NCI-H146 treated with DMSO at 0.1 percent for 48 hours (cell line): ENCODE results near the gene FPGS.
"Not testable (repeated sequence)": the region's sequence is repeated elsewhere in the genome, so short reads cannot be mapped to it uniquely, and the experiment has no call there.

ENCODE experiments used
- DNase-seq: peaks from one replicate; lab custom pipeline; 2025; ENCODE audit not compliant: unreplicated experiment; lab: John Stamatoyannopoulos, UW

FPGS gene

DNA sequence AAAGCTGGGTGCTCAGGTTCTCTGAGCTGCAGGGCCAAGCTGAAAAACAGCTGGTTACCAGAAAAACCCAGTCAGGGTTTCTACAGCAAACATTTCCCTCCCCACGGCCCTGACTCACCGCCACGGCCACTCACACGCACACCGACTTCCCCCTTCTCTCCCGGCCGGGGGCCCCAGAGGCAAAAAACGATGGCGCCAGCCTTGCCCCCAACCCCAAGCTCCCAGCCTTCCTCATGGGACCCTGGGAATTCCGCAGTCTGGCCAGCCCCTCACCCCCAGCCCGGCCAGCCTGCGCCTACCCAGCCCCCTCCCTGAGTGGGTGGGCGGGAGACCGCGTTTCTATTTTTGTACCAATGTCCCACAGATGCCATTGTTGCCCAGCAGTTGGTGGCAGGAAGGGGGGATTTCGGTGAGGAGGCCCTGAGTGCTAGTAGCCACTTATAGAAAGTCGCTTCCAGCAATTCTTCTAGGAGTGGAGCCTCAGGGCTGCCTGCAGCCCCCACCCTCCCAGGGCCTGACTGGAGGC, 33.4 kb downstream of the FPGS start:
- DNase-seq, result no peak

DNA sequence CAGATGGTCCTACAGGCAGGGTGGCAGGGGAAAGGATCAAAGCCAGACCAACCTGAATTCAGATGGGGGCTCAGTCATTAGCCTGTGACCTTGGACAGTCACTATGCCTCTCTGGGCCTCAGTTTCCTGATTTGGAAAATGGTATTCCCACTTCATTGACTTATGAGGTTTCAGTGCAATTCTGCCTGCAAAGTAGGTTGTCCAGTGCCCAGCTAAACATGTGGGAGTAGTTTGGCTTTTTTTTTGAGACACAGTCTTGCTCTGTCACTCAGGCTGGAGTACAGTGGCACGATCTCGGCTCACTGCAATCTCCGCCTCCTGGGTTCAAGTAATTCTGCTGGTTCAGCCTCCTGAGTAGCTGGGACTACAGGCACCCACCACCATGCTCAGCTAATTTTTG, 33.9 kb downstream of the FPGS start:
- not testable (repeated sequence) for DNase-seq

DNA sequence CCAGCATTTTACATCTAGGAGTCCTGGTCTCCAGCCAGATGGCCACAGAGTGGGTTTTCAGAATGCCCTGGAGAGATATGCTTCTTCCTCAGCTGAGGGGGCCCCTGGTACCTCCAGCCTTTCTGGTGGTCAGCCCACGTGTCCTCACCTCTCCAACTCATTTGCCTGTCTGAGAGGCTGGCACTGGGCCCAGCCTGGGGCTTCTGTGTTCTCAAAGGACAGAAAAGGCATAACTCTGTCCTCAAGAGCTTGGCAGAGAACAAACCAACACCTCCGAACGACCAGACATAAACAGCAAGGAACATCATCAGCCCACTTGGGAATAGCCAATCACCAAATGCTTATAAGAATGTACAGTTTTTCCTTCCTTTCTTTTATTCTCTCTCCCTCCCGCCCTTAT, 34.7 kb downstream of the FPGS start:
- DNase-seq, result no peak

DNA sequence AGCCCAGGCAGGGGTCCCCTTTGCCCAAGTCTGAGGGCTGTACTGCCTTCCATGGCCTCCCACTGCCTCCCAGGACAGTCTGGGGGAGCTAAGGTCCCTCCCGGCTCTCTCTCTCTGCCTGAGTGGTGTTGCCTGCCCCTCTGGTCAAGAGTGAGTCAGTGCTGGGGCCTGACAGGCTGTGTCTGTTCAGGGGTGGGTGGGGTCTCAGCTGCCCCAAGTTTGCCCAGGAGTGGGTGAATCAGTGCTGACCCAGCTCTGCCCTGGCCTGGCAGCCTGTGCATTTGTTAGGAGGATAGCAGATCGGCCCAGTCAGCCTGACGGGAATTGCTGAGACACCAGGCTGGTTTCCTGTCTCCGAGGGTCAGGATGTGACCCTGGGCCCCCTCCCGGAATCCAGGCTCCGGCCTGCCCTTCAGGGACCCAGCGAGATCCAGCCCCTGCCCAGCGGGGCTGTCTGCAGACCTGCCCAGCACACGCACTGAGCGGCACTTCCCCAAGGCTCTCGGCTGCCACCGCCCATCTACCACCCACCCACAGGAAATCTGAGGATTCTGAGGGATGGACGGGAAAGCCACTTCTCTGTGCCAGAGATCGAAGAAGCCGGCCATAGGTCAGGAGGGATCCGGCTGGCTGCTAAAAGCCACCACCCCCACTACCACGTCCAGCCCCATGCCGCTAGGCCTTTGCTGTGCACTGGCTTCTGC, 35.8 kb downstream of the FPGS start:
- DNase-seq, result no peak

DNA sequence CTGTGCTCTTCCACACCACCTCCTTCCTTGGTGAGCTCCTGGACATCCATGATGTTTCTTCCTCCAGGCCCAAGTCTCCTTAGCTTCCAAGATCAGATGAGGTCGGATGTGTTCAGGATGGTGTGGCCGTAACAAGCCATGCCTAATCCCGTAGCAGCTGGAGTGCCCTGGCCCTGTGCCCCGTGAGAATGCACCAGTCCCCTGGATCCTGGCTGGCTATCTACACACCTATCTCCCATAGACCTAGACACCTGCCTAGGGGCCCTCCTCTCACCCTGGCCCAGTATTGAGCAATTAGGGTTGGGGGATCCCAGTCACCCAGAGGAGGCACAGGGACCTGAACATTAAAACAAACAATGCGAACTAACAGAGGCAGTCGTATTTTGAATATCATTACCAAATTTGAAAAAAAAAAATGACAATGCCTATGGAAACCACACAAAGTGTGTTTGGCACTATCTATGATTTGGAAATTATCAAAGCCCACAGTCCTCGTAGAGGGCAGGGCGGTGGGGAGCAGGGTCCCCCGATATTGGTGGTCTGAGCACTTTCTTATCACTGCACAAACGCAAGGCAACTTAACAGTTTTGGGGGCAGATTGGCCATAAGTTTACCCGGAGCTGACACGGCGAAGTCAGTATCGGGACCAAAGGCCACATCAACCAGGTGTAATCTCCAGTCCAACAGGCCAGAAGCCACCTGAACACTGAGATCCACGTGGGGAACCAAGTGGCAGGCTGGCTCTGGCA, 38.6 kb downstream of the FPGS start:
- DNase-seq, result no peak

DNA sequence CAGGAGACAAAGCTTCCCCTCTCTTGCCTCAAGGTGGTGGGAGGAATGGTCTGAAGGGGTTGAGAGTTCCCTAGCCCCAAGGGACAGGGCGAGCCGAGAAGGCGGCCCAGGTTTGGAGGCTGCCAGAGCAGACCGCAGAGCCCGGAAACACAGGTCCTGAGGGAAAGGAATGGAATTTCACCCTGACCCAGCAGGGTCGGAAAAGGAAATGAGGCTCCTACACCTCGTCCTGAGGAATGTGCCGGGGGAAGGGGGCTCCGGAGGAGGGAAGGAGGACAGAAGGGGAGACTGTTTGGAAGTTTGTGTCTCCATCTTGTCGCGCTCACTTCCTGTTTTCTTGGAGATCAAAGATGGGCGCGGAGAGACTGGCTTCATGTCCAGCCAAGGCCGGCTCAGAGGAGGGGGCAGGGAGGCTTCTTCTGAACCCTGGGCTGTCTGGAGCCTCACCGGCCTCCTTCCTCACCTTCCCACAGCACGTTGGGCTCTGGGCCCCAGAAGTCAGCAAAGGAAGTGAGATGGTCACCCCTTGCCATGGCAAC, 42.2 kb downstream of the FPGS start:
- no peak for DNase-seq

DNA sequence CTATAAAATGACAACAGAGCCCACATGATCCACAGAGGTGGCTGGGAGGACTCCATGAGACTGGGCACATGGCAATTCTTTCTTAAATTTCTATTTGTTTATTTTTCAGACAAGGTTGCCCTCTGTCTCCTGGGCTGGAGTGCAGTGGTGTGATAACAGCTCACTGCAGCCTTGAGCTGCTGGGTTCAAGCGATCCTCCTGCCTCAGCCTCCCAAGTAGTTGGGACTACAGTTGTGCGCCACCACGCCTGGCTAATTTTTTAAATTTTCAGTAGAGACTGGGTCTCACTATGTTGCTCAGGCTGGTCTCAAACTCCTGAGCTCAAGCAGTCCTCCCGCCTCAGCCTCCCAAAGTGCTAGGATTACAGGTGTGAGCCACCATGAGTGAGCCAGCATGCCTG, 42.9 kb downstream of the FPGS start:
- not testable (repeated sequence) for DNase-seq

DNA sequence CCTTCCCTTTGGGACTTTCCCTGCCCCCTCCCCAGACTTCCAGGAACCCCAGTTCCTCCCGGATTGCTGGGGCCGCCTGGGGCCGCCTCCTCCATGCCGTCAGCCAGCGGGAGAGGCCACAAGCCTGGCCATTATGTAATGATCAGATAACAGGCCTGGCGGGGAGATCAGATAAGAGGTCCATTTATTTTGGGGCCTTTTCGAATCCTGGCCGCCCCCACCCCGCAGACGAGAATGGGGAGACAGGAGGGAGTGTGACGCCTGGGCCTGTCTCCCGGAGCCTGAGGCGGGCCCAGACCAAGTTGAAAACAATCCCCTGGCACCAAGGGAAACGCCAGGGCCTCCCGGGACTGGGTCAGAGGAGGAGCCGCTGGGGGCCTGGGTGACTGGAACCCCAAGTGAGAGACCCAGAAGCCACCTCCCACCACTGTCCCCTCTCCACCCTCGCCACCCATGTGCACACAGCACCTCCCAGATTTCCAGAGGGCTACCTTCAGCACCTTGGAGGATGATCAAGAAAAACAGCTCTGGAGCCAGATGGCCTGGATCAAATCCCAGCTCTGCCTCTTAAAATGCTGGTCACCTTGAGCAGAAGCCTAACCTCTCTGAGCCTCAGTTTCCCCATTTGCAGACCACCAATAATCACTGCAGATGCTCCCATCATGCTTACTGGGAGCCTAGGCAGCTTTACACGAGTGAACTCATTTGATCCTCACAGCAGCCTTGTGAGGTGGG, 43.9 kb downstream of the FPGS start:
- DNase-seq, result no peak

DNA sequence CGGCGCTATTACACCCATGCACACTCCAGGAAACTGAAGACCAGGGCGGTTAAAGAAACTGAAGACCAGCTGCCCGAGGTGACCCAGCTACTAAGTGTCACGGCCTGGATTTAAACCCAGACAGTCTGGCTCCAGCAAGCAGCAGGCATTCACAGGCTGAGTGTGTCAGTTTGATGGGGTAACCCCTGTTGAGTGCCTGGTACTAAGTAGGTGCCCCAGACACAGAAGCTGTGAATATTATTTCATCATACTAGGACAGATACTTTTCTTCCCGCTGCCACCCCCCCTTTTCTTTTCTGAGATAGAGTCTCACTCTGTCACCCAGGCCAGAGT, 44.5 kb downstream of the FPGS start:
- no peak for DNase-seq

DNA sequence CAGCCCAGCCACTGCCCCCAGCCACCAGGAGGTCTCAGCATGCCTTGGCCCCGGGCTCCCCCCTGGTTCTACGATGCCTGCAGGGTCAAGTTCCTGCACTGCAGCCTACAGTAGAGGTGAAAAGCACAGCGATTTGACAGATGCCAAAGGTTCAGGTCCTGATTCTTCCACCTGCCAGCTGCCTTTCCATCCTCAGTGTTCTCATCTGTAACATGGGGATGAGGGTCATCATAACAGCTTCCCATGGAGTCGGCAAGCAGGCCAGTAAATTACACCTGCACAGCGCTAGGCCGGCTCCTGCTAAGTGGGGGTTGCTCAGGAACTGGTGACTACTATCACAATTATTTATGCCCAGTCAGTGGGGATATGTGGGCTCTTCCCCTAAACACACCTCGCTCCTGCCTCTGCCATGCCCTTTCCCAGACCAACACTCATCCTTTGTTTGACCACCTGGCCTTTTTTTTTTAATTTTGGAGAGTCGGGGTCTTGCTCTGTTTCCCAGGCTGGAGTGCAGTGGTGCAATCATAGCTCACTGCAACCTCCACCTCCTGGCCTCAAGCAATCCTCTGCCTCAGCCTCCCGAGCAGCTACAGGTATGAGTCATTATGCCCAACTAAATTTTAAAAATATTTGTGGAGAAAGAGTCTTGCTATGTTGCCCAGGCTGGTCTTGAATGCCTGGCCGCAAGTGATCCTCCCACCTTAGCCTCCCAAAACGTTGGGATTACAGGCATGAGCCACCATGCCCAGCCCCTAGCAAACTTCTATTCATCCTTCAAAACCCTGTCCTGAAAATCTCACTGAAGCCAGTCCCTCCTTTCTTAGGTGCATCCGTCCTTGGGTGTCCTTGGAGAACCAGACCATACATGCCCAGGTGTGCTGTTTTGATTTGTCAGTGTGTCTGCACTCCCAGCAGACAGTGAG, 45.4 kb downstream of the FPGS start:
- no peak for DNase-seq

DNA sequence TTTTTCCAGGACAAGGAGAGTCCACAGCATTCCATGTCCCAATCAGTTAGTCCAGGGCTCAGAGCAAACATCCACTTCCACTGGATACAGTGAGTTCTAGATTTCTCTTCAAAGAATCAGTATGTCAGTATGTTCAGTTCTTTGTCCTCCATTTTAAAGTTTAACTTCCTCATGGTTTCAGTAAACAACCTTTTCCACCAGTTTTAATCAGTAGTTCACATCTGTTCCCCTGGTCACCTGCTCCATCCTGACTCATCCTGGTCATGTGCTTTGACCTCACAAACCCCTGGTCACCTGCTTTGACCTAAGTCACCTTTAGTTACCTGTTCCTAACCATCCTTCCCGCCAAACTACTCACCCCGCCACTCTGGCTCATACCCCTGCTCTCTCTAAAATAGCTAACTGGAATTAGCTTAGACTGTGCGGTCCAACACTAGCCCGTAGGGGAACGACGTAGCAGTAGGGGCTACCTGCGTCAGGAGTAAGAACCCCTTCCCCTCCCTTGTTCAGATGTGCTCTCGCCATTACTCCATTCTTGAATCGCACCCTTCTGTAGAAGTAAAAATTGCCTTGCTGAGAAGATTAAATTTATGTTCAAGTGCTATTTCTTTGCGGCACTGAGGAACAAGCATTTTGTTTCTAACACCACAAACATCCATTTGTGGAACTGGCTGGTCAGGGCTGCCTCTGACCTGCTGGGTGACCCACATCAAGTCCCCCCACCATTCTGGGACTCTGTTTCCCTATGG, 46.2 kb downstream of the FPGS start:
- no peak for DNase-seq

DNA sequence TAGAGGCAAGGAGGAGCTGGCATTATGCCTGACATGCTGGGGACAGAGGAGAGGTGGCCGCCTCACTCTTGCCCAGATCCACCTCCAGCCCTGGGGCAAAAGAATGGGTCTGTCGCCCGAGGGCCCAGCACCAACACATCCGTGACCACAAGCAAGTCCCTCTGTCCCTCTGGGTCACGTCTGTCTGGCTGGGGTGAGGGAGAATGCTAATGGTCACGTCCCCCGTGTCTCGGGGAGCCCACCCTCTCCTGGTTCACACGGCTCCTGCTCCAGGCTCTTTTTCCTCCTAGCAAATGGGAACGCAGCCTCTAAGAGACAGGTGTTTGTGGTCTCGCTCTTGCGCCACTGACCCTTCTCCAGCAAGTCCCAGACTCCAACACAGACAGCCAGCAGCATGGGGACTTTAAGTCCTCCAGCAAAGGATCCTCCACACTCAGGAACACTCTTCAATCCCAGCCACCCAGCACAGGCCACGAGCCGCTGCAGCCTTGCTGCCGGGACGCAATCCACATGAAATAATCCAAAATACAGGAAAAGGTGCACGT, 47.7 kb downstream of the FPGS start:
- DNase-seq, result no peak

DNA sequence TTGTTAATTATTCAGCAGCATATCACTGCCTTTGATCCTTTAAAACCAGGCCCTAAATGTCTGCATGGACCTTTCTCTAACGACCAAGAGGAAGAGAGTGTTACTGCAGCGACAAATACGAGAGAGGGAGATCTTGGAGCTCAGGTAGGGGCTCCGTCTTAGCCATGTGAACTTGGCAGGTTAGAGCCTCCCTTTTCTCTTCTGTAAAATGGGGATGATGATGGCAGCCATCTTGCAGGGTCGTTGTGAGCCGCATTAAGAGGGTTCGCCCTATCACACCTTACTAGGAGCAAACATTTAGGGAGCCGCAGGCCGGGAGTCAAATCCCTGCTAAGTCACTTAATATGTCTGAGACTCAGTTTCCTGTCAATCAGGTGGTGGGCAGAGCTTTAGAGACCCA, 50.1 kb downstream of the FPGS start:
- DNase-seq, result no peak

DNA sequence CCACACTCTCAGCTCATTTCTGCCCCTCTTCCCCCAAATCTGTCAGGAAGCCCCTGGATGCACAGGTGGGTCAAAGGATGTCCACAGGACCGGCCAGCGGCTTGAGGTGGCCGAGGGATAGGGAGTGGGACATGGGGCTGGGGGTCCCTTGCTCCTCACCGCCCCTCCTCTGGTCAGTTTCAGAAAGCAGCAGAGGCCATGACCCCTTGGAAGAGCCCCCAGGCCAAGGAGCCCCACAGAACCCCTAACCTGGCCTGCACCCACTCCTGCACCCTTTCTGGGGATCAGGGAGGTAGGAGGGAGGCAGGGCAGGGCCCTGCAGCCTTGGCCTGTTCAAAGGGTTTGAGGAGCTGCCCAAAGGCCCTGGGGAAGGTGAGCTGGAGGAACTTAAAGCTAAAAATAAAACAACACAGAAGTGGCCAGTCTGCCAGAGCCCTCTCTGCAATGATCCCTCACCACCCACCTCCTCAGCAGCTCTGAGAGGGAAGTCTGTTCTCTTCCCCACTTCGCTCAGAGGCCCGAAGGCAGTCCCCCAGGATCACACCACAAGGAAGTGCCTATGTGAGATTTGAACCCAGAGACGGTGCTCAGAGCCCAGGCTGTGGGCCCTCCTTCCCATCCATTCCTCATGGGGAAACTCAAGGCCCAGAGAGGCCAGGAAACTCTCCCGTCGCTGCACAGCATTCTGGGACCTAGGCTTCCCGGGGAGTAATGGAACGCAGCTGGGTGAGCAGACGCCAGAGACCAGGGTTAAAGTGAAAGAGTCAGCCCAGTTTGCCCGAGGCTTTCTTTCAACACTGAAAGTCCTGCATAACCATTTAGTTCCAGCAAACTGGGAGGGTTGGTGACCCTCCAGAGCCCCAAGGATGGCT, 50.9 kb downstream of the FPGS start:
- DNase-seq, result no peak

DNA sequence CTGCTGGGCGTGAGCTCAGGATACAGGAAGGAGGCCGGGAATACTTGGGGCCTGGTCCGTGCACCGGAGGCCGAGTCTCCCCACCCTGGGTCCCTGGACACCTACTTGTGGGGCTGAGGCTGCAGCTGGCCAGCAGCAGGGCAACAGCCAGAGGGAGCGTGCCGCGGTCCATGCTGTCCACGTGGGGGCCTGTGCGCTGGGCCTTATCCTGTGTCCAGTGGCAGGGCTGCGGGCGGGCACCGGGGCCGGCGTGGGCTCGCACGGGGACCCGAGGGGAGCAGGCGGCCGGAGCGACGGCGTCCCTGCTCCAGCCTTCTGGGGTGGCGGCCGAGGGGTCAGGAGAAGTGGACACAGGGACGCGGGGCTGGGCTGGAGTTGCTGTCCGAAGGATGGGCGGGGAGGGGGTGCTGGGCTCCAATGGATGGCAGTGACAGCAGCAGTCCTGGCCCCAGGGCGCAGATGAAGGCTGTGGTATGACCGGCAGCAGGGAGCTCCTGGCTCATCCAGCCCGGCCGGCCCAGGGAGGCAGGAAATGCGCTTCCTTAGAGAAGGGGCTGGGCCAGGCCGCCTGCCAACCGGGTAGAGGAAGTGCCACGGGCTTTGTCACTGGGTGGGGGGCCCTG, 51.6 kb downstream of the FPGS start, which contains the start of gene ENG:
TSS of gene ENG (minus strand) at position 475 of the 623 bp plus-strand sequence. CDS start at position 172, 303 bp downstream.
- DNase-seq, result no peak

DNA sequence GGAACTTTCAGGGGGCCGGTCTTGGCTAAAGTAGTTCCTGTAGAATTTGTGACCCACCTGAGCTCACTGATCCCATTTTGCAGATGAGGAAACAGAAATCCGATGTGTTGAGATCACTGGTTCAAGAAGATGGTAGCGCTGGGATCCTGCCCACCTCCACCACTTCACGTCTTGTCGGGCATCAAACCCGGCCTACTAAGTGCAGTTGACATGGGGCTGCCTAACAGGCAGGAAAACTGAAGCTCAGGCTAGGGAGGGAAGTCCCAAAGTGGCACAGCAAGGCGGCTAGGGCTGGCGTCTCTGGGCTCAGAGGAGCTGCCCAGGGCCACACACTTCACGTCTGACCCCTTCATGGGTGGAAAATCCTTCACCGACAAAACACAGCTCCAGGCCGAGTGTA, 52.3 kb downstream of the FPGS start:
- DNase-seq, result no peak

DNA sequence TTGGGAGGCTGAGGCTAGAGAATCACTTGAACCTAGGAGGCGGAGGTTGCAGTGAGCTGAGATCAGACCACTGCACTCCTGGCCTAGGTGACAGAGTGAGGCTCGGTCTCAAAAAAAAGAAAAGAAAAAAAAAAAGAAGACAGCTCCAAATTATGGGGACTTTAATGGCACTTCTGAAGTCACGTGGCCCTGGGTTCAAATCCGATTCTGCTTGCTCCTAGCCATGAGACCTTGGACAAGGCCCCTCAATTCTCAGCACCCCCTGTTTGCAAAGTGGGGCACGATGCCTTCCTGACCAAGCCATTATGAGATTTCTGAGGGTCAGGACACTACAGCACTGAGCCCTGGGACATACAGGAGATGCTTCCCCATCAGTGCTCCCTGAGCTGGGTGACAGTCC, 52.8 kb downstream of the FPGS start:
- DNase-seq, result no peak

DNA sequence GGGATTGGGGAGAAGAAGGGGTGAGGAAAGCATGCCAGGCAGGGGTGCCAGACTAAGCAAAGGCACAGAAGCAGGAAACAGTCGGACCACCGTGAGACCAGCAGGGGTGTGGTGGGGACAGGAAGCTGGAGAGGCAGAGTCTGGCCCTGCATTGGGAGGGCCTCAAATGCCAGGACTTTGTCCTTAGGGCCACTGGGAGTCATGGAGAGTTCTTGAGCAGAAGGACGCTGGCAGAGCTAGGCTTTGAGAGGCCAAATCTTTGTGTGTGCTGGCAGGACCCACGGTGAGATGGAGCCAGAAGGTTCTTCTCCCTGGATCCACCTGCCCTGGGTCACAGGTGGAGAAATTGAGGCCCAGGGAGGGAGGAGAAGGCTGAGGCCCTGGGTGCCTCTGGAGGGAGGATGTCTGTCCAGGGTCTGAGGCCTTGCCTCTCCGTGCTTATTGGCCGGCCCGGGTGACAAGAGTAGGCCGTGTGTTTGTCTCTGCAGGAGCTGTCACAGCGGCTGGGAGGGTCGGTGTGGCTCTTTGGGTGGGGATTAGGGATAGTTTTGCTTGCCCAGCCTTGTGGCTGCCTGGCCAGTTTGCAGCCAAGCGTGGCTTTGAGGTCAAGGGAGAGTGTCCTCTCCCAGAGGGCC, 53.5 kb downstream of the FPGS start:
- no peak for DNase-seq
